Muscle of back (tissue), 11 donors: ENCODE data around the gene MICALL2. TPM values are rescaled to one million over a fixed set of nuclear protein-coding genes. Genes with fewer than 3 reads are reported as not detected.
A peak's percentile ranks its signal among the peaks of the same experiment; 100 is the strongest.

Source experiments
- DNase-seq, 3 donors: peaks; one replicate each; pipeline versions ENCODE4 v3.0.0 to v3.0.0-alpha.2; 2013
- polyA plus RNA-seq, 10 donors: library from polyadenylated mRNA; unstranded; fragments of 120-200 nt; gene quantifications; one replicate each; pipeline ENCODE4 v1.2.1, GENCODE V29; 2013; ENCODE audit not compliant: insufficient read length in 10 of 10

The MICALL2 gene
- polyA plus RNA-seq, 10 donors: 4.0 to 10.2 (median 6.0) TPM

- no peak for DNase-seq
These were observed 25.0 kb downstream of the MICALL2 start for GRCh38 chr7:1434165-1434718.

GRCh38 chr7:1433128-1433920 is 25.9 kb downstream of the MICALL2 start:
- no peak for DNase-seq

- DNase-seq: peak; percentile 40 to 76 (median 60)
These were observed 26.7 kb downstream of the MICALL2 start for GRCh38 chr7:1432411-1433082.

- DNase-seq: no peak
These were observed 27.5 kb downstream of the MICALL2 start for GRCh38 chr7:1431634-1432380.

GRCh38 chr7:1431226-1431625 is 28.0 kb downstream of the MICALL2 start:
- DNase-seq: no peak

GRCh38 chr7:1430056-1430845 is 29.0 kb downstream of the MICALL2 start:
- DNase-seq: no peak

GRCh38 chr7:1428941-1429501 is 30.2 kb downstream of the MICALL2 start:
- DNase-seq: peak in 1 of 3 donors; percentile 60

- DNase-seq: no peak
These were observed 32.1 kb downstream of the MICALL2 start for GRCh38 chr7:1427064-1427657.

GRCh38 chr7:1426474-1426873 is 32.8 kb downstream of the MICALL2 start:
- no peak for DNase-seq

GRCh38 chr7:1425292-1426136 is 33.8 kb downstream of the MICALL2 start:
- DNase-seq: no peak

- DNase-seq: no peak
These were observed 35.2 kb downstream of the MICALL2 start for GRCh38 chr7:1424041-1424440.

- DNase-seq: no peak
These were observed 35.9 kb downstream of the MICALL2 start for GRCh38 chr7:1423264-1423811.

GRCh38 chr7:1422512-1423263 is 36.6 kb downstream of the MICALL2 start:
- peak in 2 of 3 donors; percentile 16 to 58 for DNase-seq

GRCh38 chr7:1421946-1422345 is 37.3 kb downstream of the MICALL2 start:
- no peak for DNase-seq

- no peak for DNase-seq
These were observed 38.1 kb downstream of the MICALL2 start for GRCh38 chr7:1421020-1421790.

GRCh38 chr7:1419688-1420087 is 39.6 kb downstream of the MICALL2 start:
- no peak for DNase-seq

- no peak for DNase-seq
These were observed 40.0 kb downstream of the MICALL2 start for GRCh38 chr7:1419310-1419634.
